SK-N-MC (cell line): Measurements from ENCODE around the gene CCR8.
"Not testable (repeated sequence)": the region's sequence is repeated elsewhere in the genome, so short reads cannot be mapped to it uniquely, and the experiment has no call there.

Experiments
- EZH2 ChIP-seq: fragments of 200-600 bp; sonication (generic); IDR thresholded peaks from one replicate; pipeline ENCODE4 v1.6.1; 2017; ENCODE audit warnings: antibody characterized with exemption
- POLR2AphosphoS5 ChIP-seq: IDR thresholded peaks from 2 replicates; pipeline ENCODE4 v1.6.1; 2012; ENCODE audit warnings: mild to moderate bottlenecking, low read depth, low read length, borderline replicate concordance

GRCh38 chr3:39353168-39353927 lies 23.8 kb downstream of the CCR8 start:
- TF ChIP-seq POLR2AphosphoS5, EZH2: not testable (repeated sequence)
